KMS-11 (cell line): ENCODE measurements around the gene SLC7A9.
"Not testable (repeated sequence)": the region's sequence is repeated elsewhere in the genome, so short reads cannot be mapped to it uniquely, and the experiment has no call there.

Experiments
- H2AFZ ChIP-seq: fragments of 200-600 bp; sonication (generic); 2 replicates; pipeline ENCODE4 v1.6.1; 2016; ENCODE audit warnings: antibody characterized with exemption, mixed run types, low read depth
- H3K27ac ChIP-seq: fragments of 200-600 bp; sonication (generic); 2 replicates; pipeline ENCODE4 v1.6.1; 2016; ENCODE audit warnings: mild to moderate bottlenecking, mixed run types
- H3K27me3 ChIP-seq: fragments of 200-600 bp; sonication (generic); 2 replicates; pipeline ENCODE4 v1.6.1; 2017; ENCODE audit warnings: mild to moderate bottlenecking, low read depth, mixed run types, moderate library complexity; ENCODE audit not compliant: insufficient read depth
- H3K36me3 ChIP-seq: fragments of 200-600 bp; sonication (generic); 2 replicates; pipeline ENCODE4 v1.6.1; 2017; ENCODE audit warnings: mild to moderate bottlenecking, mixed run types; ENCODE audit not compliant: insufficient read depth
- H3K4me1 ChIP-seq: fragments of 200-600 bp; sonication (generic); 2 replicates; pipeline ENCODE4 v1.6.1; 2016; ENCODE audit warnings: mild to moderate bottlenecking, low read depth, mixed run types; ENCODE audit not compliant: poor library complexity, severe bottlenecking
- H3K4me2 ChIP-seq: fragments of 200-600 bp; sonication (generic); 2 replicates; pipeline ENCODE4 v1.7.0; 2016; ENCODE audit warnings: mild to moderate bottlenecking, mixed run types
- H3K4me3 ChIP-seq: fragments of 200-600 bp; sonication (generic); IDR thresholded peaks from 2 replicates; pipeline ENCODE4 v1.6.1; 2017; ENCODE audit warnings: low read depth, low read length, mixed read lengths; ENCODE audit not compliant: insufficient read depth
- H3K79me2 ChIP-seq: fragments of 200-600 bp; sonication (generic); 2 replicates; pipeline ENCODE4 v1.6.1; 2016; ENCODE audit warnings: low read depth, mixed run types; ENCODE audit not compliant: insufficient read depth
- H3K9ac ChIP-seq: fragments of 200-600 bp; sonication (generic); 2 replicates; pipeline ENCODE4 v1.6.1; 2016; ENCODE audit warnings: mild to moderate bottlenecking, mixed run types
- H4K20me1 ChIP-seq: fragments of 200-600 bp; sonication (generic); 2 replicates; pipeline ENCODE4 v1.6.1; 2016; ENCODE audit warnings: mild to moderate bottlenecking, mixed run types; ENCODE audit not compliant: insufficient read depth
- CTCF ChIP-seq: fragments of 200-600 bp; sonication (generic); conservative IDR thresholded peaks from 2 replicates; pipeline ENCODE4 v1.6.1; 2017; ENCODE audit warnings: low read depth, mild to moderate bottlenecking, antibody characterized with exemption, low read length, moderate library complexity, mixed read lengths

Gene SLC7A9

DNA sequence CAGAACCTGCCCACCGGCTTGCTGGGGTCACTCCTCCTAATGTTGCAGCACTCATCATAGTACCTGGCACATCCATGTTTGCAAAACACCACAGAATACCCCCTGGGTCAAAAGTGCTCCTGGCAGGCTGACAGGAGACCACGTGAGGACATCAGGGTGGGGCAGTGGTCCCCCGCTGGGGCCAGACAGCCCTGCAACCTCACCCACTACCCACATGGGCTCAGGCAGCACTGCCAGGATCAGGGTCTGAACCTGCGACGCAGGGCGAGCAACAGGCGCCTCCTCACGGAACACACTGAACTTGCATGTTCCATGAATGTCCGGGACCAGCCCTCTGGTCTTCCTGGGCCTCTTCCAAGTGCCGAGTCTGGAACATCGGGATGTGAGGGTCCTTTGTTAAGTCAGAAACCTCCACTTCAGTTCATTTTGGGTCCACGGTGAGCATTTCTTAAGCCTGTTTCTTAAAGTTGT is 1.4 kb upstream of the SLC7A9 start:
- no peak overlapping the region for H3K9ac ChIP-seq
- H3K27me3 ChIP-seq: no peaks in the 10 kb centered on the region
- no peak for TF ChIP-seq CTCF
- H4K20me1 ChIP-seq: no peaks in the 10 kb centered on the region
- no peak overlapping the region for H2AFZ ChIP-seq
- H3K4me3 ChIP-seq: no peak overlapping the region
- no peak overlapping the region for H3K27ac ChIP-seq
- peaks cover under 1% of the 10 kb centered on the region for H3K4me1 ChIP-seq
- H3K36me3 ChIP-seq: no peaks in the 10 kb centered on the region
- H3K4me2 ChIP-seq: no peak overlapping the region
- no peaks in the 10 kb centered on the region for H3K79me2 ChIP-seq

GRCh38 chr19:32869966-32870573 is 503 bp upstream of the SLC7A9 start:
- no peaks in the 10 kb centered on the region for H3K36me3 ChIP-seq
- no peak overlapping the region for H3K9ac ChIP-seq
- H3K4me3 ChIP-seq: no peak overlapping the region
- H3K27me3 ChIP-seq: no peaks in the 10 kb centered on the region
- TF ChIP-seq CTCF: no peak
- H4K20me1 ChIP-seq: no peaks in the 10 kb centered on the region
- no peak overlapping the region for H3K4me2 ChIP-seq
- no peak overlapping the region for H3K27ac ChIP-seq
- peaks cover 10% of the 10 kb centered on the region for H3K4me1 ChIP-seq
- H2AFZ ChIP-seq: no peak overlapping the region
- no peaks in the 10 kb centered on the region for H3K79me2 ChIP-seq

- Histone ChIP-seq H3K9ac (no peak overlapping the region), H3K4me1 (peaks cover 11% of the 10 kb centered on the region), H3K79me2 (no peaks in the 10 kb centered on the region), H3K4me2 (no peak overlapping the region), H3K4me3 (no peak overlapping the region), H3K36me3 (no peaks in the 10 kb centered on the region), H3K27me3 (no peaks in the 10 kb centered on the region), H2AFZ (no peak overlapping the region), H3K27ac (no peak overlapping the region), H4K20me1 (no peaks in the 10 kb centered on the region)
- TF ChIP-seq CTCF: no peak
These were observed 1.2 kb downstream of the SLC7A9 start for GRCh38 chr19:32868206-32868950.

GRCh38 chr19:32867436-32867835 is 2.1 kb downstream of the SLC7A9 start:
- not testable (repeated sequence) for H3K9ac ChIP-seq, H2AFZ ChIP-seq, H3K4me2 ChIP-seq, H3K36me3 ChIP-seq, H3K79me2 ChIP-seq, H3K27me3 ChIP-seq, H3K4me3 ChIP-seq, H3K27ac ChIP-seq, H4K20me1 ChIP-seq
- H3K4me1 ChIP-seq: peaks cover 11% of the 10 kb centered on the region
